ENCODE results near the gene ANGPT4.

The ANGPT4 gene

GRCh38 chr20:879626-880025 lies 36.5 kb downstream of the ANGPT4 start:
- DNase-seq (ENCODE audit: extremely low spot score, insufficient read length, low read depth) (no peak), FAIRE-seq (no peak)

GRCh38 chr20:878511-879307 lies 37.4 kb downstream of the ANGPT4 start:
- FAIRE-seq (no peak), DNase-seq (ENCODE audit: extremely low spot score, insufficient read length, low read depth) (no peak)

GRCh38 chr20:877814-878213 lies 38.3 kb downstream of the ANGPT4 start:
- DNase-seq (ENCODE audit: extremely low spot score, insufficient read length, low read depth) (no peak), FAIRE-seq (no peak)

GRCh38 chr20:875115-875514 lies 41.0 kb downstream of the ANGPT4 start:
- DNase-seq (ENCODE audit: extremely low spot score, insufficient read length, low read depth) = no peak

GRCh38 chr20:873875-874607 lies 42.1 kb downstream of the ANGPT4 start:
- FAIRE-seq (no peak), DNase-seq (ENCODE audit: extremely low spot score, insufficient read length, low read depth) (no peak)

More at GRCh38 chr20:875115-875514, 41.0 kb downstream of the ANGPT4 start:
- FAIRE-seq = no peak

GRCh38 chr20:872855-873520 lies 43.1 kb downstream of the ANGPT4 start:
- DNase-seq (ENCODE audit: extremely low spot score, insufficient read length, low read depth) (no peak), FAIRE-seq (no peak)

GRCh38 chr20:871948-872347 lies 44.2 kb downstream of the ANGPT4 start:
- DNase-seq (ENCODE audit: extremely low spot score, insufficient read length, low read depth) (no peak), FAIRE-seq (no peak)

GRCh38 chr20:871436-871835 lies 44.7 kb downstream of the ANGPT4 start:
- no peak for FAIRE-seq
- no peak for DNase-seq (ENCODE audit: extremely low spot score, insufficient read length, low read depth)

- no peak for DNase-seq (ENCODE audit: extremely low spot score, insufficient read length, low read depth)
- no peak for FAIRE-seq
These were observed 45.4 kb downstream of the ANGPT4 start for GRCh38 chr20:870758-871157.

GRCh38 chr20:869606-870005 lies 46.5 kb downstream of the ANGPT4 start:
- no peak for DNase-seq (ENCODE audit: extremely low spot score, insufficient read length, low read depth)
- no peak for FAIRE-seq

- no peak for FAIRE-seq
These were observed 47.9 kb downstream of the ANGPT4 start for GRCh38 chr20:868279-868678.

GRCh38 chr20:865440-865839 lies 50.7 kb downstream of the ANGPT4 start:
- FAIRE-seq = no peak
- DNase-seq (ENCODE audit: extremely low spot score, insufficient read length, low read depth) = no peak

More at GRCh38 chr20:868279-868678, 47.9 kb downstream of the ANGPT4 start:
- no peak for DNase-seq (ENCODE audit: extremely low spot score, insufficient read length, low read depth)

- FAIRE-seq (no peak), DNase-seq (ENCODE audit: extremely low spot score, insufficient read length, low read depth) (no peak)
These were observed 55.2 kb downstream of the ANGPT4 start for GRCh38 chr20:860891-861290.

- FAIRE-seq = no peak
- no peak for DNase-seq (ENCODE audit: extremely low spot score, insufficient read length, low read depth)
These were observed 56.3 kb downstream of the ANGPT4 start for GRCh38 chr20:859751-860231.

GRCh38 chr20:858011-858410 lies 58.1 kb downstream of the ANGPT4 start:
- FAIRE-seq (no peak), DNase-seq (ENCODE audit: extremely low spot score, insufficient read length, low read depth) (no peak)

GRCh38 chr20:856361-856775 lies 59.8 kb downstream of the ANGPT4 start:
- no peak for FAIRE-seq

GRCh38 chr20:855466-856360 lies 60.4 kb downstream of the ANGPT4 start:
- FAIRE-seq = no peak
- no peak for DNase-seq (ENCODE audit: extremely low spot score, insufficient read length, low read depth)

More at GRCh38 chr20:856361-856775, 59.8 kb downstream of the ANGPT4 start:
- no peak for DNase-seq (ENCODE audit: extremely low spot score, insufficient read length, low read depth)

- DNase-seq (ENCODE audit: extremely low spot score, insufficient read length, low read depth) = no peak
- FAIRE-seq = no peak
These were observed 61.5 kb downstream of the ANGPT4 start for GRCh38 chr20:854601-855000.

- no peak for FAIRE-seq
These were observed 62.6 kb downstream of the ANGPT4 start for GRCh38 chr20:853406-853996.

More at GRCh38 chr20:853406-853996, 62.6 kb downstream of the ANGPT4 start:
- DNase-seq (ENCODE audit: extremely low spot score, insufficient read length, low read depth) = no peak
